Measurements from ENCODE around the gene BLACAT1. TPM values are rescaled to one million over a fixed set of nuclear protein-coding genes. Genes with fewer than 3 reads are reported as not detected.

The BLACAT1 gene
- total RNA-seq, 2 donors from 2014 or later, result 0.20 to 0.37 TPM

DNA sequence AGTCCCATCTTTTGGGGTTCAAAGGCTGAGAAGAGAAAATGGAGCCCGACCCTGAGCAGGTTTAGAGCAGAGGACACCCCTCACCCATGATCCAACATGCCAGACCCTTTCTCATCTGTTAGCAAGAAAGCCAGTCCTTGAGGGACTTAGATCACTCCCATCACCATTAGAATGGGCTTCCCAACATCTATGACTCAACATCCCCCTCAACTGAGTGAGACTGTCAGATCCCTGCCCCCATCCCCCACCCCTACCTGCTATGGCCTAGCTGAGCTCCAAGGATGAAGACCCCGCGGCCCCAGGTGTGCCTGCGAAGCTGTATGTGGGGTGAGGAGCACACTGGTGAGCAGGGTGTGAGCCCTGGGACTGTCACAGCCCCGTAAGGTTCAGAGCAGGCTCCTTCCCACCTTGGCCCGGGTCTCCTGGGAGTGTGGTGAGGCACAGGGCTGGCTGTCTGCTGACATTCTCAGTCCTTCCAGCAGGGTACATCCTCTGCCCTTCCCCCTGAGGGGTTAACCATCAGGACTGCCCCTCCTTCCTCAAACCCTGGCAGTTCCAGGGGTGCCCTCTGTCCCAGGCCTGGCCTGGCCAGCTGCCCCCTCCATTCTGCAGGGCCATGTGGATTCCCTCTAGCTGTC lies 21.4 kb upstream of the BLACAT1 start:
- Histone ChIP-seq H3K4me3 (no peak overlapping the region), H3K4me1 (no peaks in the 10 kb centered on the region), H3K27me3 (no peaks in the 10 kb centered on the region), H3K9ac (ENCODE audit: low read depth in 2 of 2, low read length in 2 of 2) (peak overlapping the region in 1 of 2 donors; percentile 46), H3K9me3 (no peaks in the 10 kb centered on the region), H3K27ac (no peak overlapping the region), H3K36me3 (no peaks in the 10 kb centered on the region)
- TF ChIP-seq, protein P1, sequence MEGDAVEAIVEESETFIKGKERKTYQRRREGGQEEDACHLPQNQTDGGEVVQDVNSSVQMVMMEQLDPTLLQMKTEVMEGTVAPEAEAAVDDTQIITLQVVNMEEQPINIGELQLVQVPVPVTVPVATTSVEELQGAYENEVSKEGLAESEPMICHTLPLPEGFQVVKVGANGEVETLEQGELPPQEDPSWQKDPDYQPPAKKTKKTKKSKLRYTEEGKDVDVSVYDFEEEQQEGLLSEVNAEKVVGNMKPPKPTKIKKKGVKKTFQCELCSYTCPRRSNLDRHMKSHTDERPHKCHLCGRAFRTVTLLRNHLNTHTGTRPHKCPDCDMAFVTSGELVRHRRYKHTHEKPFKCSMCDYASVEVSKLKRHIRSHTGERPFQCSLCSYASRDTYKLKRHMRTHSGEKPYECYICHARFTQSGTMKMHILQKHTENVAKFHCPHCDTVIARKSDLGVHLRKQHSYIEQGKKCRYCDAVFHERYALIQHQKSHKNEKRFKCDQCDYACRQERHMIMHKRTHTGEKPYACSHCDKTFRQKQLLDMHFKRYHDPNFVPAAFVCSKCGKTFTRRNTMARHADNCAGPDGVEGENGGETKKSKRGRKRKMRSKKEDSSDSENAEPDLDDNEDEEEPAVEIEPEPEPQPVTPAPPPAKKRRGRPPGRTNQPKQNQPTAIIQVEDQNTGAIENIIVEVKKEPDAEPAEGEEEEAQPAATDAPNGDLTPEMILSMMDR (IDR thresholded peaks at IDR 0.05), result no peak
- no peak for DNase-seq
- intact Hi-C loops (cut with DNase I), result no loop called here

DNA sequence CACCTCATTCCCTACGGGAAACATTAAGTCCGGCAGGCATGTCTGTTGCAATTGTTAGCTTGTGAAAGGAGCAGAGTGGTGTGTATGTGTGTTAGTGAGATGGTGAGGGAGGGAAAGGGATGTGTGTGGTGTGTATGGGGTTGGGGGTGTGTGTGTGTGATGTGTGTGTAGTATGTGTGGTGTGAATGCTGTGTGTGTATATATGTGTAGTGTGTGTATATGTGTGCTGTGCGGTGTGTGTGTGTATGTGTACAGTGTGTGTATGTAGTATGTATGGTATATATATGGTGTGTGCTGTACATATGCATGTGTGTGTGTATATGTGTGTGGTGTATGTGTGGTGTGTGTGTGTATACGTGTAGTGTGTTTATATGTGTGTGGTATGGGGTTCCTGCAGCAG lies 20.8 kb upstream of the BLACAT1 start:
- no peak overlapping the region for H3K4me3 ChIP-seq
- no peak overlapping the region for H3K9ac ChIP-seq (ENCODE audit: low read depth in 2 of 2, low read length in 2 of 2)
- TF ChIP-seq, protein P1 (IDR thresholded peaks at IDR 0.05), result no peak
- H3K27ac ChIP-seq, result no peak overlapping the region
- no peak for DNase-seq
- no peaks in the 10 kb centered on the region for H3K9me3 ChIP-seq
- H3K36me3 ChIP-seq, result no peaks in the 10 kb centered on the region
- no peaks in the 10 kb centered on the region for H3K27me3 ChIP-seq
- H3K4me1 ChIP-seq, result no peaks in the 10 kb centered on the region
- intact Hi-C loops (cut with DNase I), result no loop called here

DNA sequence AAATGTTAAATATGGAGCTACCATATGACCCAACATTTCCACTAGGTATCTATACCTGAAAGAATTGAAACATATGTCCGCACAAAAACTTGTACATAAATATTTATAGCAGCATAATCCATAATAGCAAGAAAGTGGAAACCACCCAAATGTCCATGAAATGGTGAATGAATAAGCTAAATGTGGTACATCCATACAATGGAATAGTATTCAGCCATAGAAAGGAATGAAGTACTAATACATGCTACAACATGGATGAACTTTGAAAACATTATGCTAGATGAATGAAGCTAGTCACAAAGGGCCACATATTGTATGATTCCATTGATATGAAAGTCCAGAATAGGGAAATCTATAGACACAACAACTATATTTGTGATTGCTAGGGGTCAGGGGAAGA lies 20.0 kb upstream of the BLACAT1 start:
- DNase-seq, result no peak
- TF ChIP-seq, protein P1 (IDR thresholded peaks at IDR 0.05), result no peak
- Histone ChIP-seq H3K4me1 (no peaks in the 10 kb centered on the region), H3K27ac (no peak overlapping the region), H3K9me3 (no peaks in the 10 kb centered on the region), H3K27me3 (no peaks in the 10 kb centered on the region), H3K9ac (ENCODE audit: low read depth in 2 of 2, low read length in 2 of 2) (no peak overlapping the region), H3K36me3 (no peaks in the 10 kb centered on the region), H3K4me3 (no peak overlapping the region)
- intact Hi-C loops (cut with DNase I), result no loop called here

DNA sequence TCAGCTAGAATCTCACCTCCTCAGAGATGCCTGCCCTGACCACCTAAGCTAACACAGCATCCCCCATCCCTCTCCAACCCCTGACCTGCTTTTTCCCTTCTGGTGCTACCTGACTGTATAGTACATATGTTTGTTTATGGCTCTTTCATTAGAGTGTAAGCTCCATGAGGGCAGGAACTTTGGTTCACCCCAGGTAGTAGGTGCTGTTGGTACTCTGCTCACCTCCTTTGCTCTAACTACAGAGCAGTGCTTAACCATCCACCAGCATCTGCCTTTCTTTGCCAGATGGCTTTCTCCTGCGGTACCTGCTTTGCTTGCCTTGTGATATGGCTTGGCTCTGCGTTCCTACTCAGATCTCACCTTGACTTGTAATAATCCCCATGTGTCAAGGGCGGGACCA lies 18.7 kb upstream of the BLACAT1 start:
- TF ChIP-seq, protein P1 (IDR thresholded peaks at IDR 0.05), result no peak

DNA sequence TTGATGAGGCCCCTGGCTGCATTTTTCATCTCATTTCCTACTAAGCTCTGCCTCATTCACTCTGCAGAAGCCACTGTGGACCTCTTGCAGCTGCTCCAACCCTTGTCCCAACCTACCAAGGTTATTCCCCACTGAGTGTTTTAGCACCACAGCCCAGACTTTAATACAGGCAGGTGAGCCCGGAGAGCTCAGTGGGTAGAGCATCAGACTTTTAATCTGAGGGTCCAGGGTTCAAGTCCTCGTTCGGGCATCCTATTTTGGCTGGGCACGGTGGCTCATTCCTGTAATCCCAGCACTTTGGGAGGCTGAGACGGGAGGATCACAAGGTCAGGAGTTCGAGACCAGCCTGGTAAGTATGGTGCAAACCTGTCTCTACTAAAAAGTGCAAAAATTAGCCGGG lies 18.1 kb upstream of the BLACAT1 start:
- intact Hi-C loops (cut with DNase I), result no loop called here
- TF ChIP-seq, protein P1 (IDR thresholded peaks at IDR 0.05), result no peak
- H3K27me3 ChIP-seq, result no peaks in the 10 kb centered on the region

More for the DNA sequence above, 18.7 kb upstream of the BLACAT1 start:
- no peaks in the 10 kb centered on the region for H3K27me3 ChIP-seq
- no peaks in the 10 kb centered on the region for H3K4me1 ChIP-seq
- no peaks in the 10 kb centered on the region for H3K36me3 ChIP-seq
- intact Hi-C loops (cut with DNase I), result no loop called here
- no peak overlapping the region for H3K4me3 ChIP-seq
- no peak for DNase-seq
- H3K27ac ChIP-seq, result no peak overlapping the region
- no peak overlapping the region for H3K9ac ChIP-seq (ENCODE audit: low read depth in 2 of 2, low read length in 2 of 2)
- no peaks in the 10 kb centered on the region for H3K9me3 ChIP-seq

More for the DNA sequence above, 18.1 kb upstream of the BLACAT1 start:
- H3K27ac ChIP-seq, result no peak overlapping the region
- no peak overlapping the region for H3K9ac ChIP-seq (ENCODE audit: low read depth in 2 of 2, low read length in 2 of 2)
- H3K4me3 ChIP-seq, result no peak overlapping the region
- DNase-seq, result no peak
- no peaks in the 10 kb centered on the region for H3K36me3 ChIP-seq
- no peaks in the 10 kb centered on the region for H3K4me1 ChIP-seq
- H3K9me3 ChIP-seq, result no peaks in the 10 kb centered on the region
